ENCODE measurements around the gene ZEB2. TPM values are rescaled to one million over a fixed set of nuclear protein-coding genes. Genes with fewer than 3 reads are reported as not detected.

The ZEB2 gene
- total RNA-seq, 1 experiment from 2014 or later = 71.9 TPM

GRCh38 chr2:144348846-144349245, 171.1 kb downstream of the ZEB2 start:
- DNase-seq (ENCODE audit: low read depth, low spot score) = no peak
- in situ Hi-C loops (cut with HindIII; ENCODE audit: low pct_unique_long_range_greater_than_20kb, low sequenced_read_pairs) = no loop called here

- in situ Hi-C loops (cut with HindIII; ENCODE audit: low pct_unique_long_range_greater_than_20kb, low sequenced_read_pairs) = no loop called here
These were observed 173.7 kb downstream of the ZEB2 start for GRCh38 chr2:144346229-144346628.

DNA sequence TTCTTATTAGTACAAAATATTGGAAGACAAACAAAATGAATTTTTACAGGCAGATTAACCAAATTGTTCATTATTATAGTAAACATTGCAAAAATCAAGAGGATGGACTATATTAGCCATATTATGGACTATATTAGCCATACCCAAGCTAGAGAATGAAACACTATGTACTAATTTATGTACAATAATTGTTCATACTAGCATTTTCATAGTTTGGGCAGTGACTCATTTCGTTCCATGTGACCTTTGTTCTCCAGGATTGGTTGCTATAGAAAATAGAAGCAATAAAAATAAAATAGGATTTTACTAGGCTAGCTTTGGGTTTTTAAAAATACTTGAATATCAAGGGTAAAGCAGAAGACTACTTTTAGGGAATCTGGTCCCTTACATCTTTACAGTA, 176.8 kb downstream of the ZEB2 start:
- in situ Hi-C loops (cut with HindIII; ENCODE audit: low pct_unique_long_range_greater_than_20kb, low sequenced_read_pairs) = no loop called here
- no peak for DNase-seq (ENCODE audit: low read depth, low spot score)

More at GRCh38 chr2:144346229-144346628, 173.7 kb downstream of the ZEB2 start:
- no peak for DNase-seq (ENCODE audit: low read depth, low spot score)

GRCh38 chr2:144341538-144341937, 178.4 kb downstream of the ZEB2 start:
- in situ Hi-C loops (cut with HindIII; ENCODE audit: low pct_unique_long_range_greater_than_20kb, low sequenced_read_pairs) = no loop called here
- DNase-seq (ENCODE audit: low read depth, low spot score) = no peak

DNA sequence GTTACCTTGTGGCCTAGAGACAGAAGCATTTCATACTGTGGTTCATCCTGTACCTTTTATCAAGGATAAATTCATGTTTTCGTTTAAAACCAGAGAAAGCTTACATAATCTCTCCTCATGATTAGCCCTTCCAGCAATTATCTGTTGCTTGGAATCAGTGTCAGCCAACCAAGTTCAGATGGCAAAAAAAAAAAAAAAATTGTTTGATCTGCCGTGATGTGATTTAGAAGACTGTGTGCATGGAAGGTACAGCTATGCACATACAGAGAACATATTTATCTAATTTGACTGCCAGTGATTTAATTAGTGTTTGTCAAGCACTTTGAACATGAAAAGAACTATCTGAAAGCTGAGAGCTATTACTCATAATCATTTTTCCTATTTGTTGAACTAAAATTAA, 180.9 kb downstream of the ZEB2 start:
- in situ Hi-C loops (cut with HindIII; ENCODE audit: low pct_unique_long_range_greater_than_20kb, low sequenced_read_pairs) = no loop called here
- DNase-seq (ENCODE audit: low read depth, low spot score) = no peak

GRCh38 chr2:144334551-144334950, 185.4 kb downstream of the ZEB2 start:
- in situ Hi-C loops (cut with HindIII; ENCODE audit: low pct_unique_long_range_greater_than_20kb, low sequenced_read_pairs) = no loop called here
- no peak for DNase-seq (ENCODE audit: low read depth, low spot score)

Small RNA genes within 50 kb of the gene (small RNA-seq; reads per million reads assigned to genes)
- gene RF01987 = 0 reads per million in 2 experiments

All from SK-MEL-5 (cell line).